Neural progenitor cell (in vitro differentiated cells): ENCODE data around the gene MAST1. TPM values are rescaled to one million over a fixed set of nuclear protein-coding genes. Genes with fewer than 3 reads are reported as not detected.
"Not testable (repeated sequence)": the region's sequence is repeated elsewhere in the genome, so short reads cannot be mapped to it uniquely, and the experiment has no call there.

Experiments
- DNase-seq: peaks from one replicate; pipeline ENCODE4 v3.0.0-alpha.2; 2016; ENCODE audit warnings: low spot score
- H2AFZ ChIP-seq: fragments of 200-600 bp; sonication (generic); replicated peaks from 2 replicates; pipeline ENCODE4 v1.6.1; 2016; ENCODE audit warnings: antibody characterized with exemption
- H3F3A ChIP-seq: fragments of 200-600 bp; sonication (generic); 2 replicates; pipeline ENCODE4 v1.6.1; 2016; ENCODE audit warnings: antibody characterized with exemption, low read depth
- H3K27ac ChIP-seq: fragments of 200-600 bp; sonication (generic); 2 replicates; pipeline ENCODE4 v1.5.1; 2016; ENCODE audit warnings: mild to moderate bottlenecking
- H3K27me3 ChIP-seq: fragments of 200-600 bp; sonication (generic); 2 replicates; pipeline ENCODE4 v1.6.1; 2016; ENCODE audit warnings: mild to moderate bottlenecking, moderate library complexity
- H3K36me3 ChIP-seq: fragments of 200-600 bp; sonication (generic); 2 replicates; pipeline ENCODE4 v1.5.1; 2016
- H3K4me1 ChIP-seq: fragments of 200-600 bp; sonication (generic); 2 replicates; pipeline ENCODE4 v1.6.1; 2016; ENCODE audit warnings: mixed run types
- H3K4me2 ChIP-seq: fragments of 200-600 bp; sonication (generic); 2 replicates; pipeline ENCODE4 v1.6.1; 2016
- H3K4me3 ChIP-seq: fragments of 200-600 bp; sonication (generic); 2 replicates; pipeline ENCODE4 v1.5.1; 2016
- H3K79me2 ChIP-seq: fragments of 200-600 bp; sonication (generic); 2 replicates; pipeline ENCODE4 v1.6.1; 2016; ENCODE audit warnings: low read depth
- H3K9ac ChIP-seq: fragments of 200-600 bp; sonication (generic); 2 replicates; pipeline ENCODE4 v1.6.1; 2016
- H3K9me3 ChIP-seq: fragments of 200-600 bp; sonication (generic); 2 replicates; pipeline ENCODE4 v1.5.1; 2016; ENCODE audit warnings: low read depth
- H4K20me1 ChIP-seq: fragments of 200-600 bp; sonication (generic); 2 replicates; pipeline ENCODE4 v1.6.1; 2016; ENCODE audit warnings: low read depth
- H3K27ac Mint-ChIP-seq: 3 replicates; pipeline ENCODE4 v1.8.0; 2021; ENCODE audit warnings: mixed read lengths
- H3K27me3 Mint-ChIP-seq: 2 replicates; pipeline ENCODE4 v1.8.0; 2022; ENCODE audit warnings: low read depth, mild to moderate bottlenecking, inconsistent platforms, moderate library complexity, mixed read lengths; ENCODE audit not compliant: insufficient read depth
- H3K36me3 Mint-ChIP-seq: 3 replicates; pipeline ENCODE4 v1.8.0; 2021; ENCODE audit warnings: mixed read lengths
- H3K4me1 Mint-ChIP-seq: 3 replicates; pipeline ENCODE4 v1.8.0; 2021; ENCODE audit warnings: mixed read lengths
- H3K4me3 Mint-ChIP-seq: 3 replicates; pipeline ENCODE4 v1.8.0; 2021; ENCODE audit warnings: mild to moderate bottlenecking, moderate library complexity, mixed read lengths
- H3K9me3 Mint-ChIP-seq: 3 replicates; pipeline ENCODE4 v1.8.0; 2020; ENCODE audit warnings: mixed read lengths
- CTCF ChIP-seq: fragments of 200-600 bp; sonication (generic); IDR thresholded peaks from 2 replicates; pipeline ENCODE4 v1.5.1; 2017; ENCODE audit warnings: antibody characterized with exemption, mild to moderate bottlenecking
- EZH2 ChIP-seq: fragments of 200-600 bp; sonication (generic); IDR thresholded peaks from 2 replicates; pipeline ENCODE4 v1.6.1; 2017; ENCODE audit warnings: antibody characterized with exemption, mild to moderate bottlenecking, moderate library complexity
- EZH2phosphoT487 ChIP-seq: fragments of 200-600 bp; sonication (generic); IDR thresholded peaks from 2 replicates; pipeline ENCODE4 v1.6.1; 2017; ENCODE audit warnings: antibody characterized with exemption
- total RNA-seq: library from RNA; depleted of rRNA; stranded (reverse); fragments of >200 nt; gene quantifications from 2 replicates; pipeline ENCODE4 v1.2.3, GENCODE V29; 2015; ENCODE audit warnings: low replicate concordance

MAST1 gene
- total RNA-seq, 1 donor from 2014 or later = 8.3 TPM

DNA sequence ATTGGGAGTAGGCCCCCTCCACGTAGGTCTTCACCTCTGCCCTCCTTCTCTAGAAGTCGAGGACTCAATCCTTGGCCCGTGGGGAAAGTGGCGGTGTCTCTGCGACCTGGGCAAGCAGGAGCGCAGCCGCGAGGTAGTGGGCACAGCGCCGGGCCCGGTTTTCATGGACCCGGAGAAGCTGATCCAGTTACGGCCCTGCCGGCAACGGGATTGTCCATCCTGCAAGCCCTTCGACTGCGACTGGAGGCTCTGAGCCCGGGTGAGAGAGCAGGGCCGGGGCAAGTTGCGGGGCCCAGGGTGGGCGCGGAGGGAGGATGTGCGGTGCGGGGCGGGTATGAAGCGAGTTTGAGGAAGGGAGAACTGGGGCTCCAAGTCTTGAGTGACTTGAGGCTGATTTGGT lies 34.3 kb upstream of the MAST1 start:
- Mint-ChIP-seq H3K27ac (no peak overlapping the region), H3K9me3 (no peaks in the 10 kb centered on the region), H3K27me3 (peaks cover 6% of the 10 kb centered on the region), H3K4me3 (peak overlapping the region; percentile 43), H3K36me3 (peaks cover 9% of the 10 kb centered on the region), H3K4me1 (peaks cover 32% of the 10 kb centered on the region)
- peaks cover 39% of the 10 kb centered on the region for H3K79me2 ChIP-seq
- H2AFZ ChIP-seq = no peak overlapping the region
- no peak overlapping the region for H3K9ac ChIP-seq
- peaks cover 16% of the 10 kb centered on the region for H3F3A ChIP-seq
- H3K36me3 ChIP-seq = no peaks in the 10 kb centered on the region
- DNase-seq = no peak
- H3K9me3 ChIP-seq = no peaks in the 10 kb centered on the region
- H3K4me1 ChIP-seq = peaks cover 11% of the 10 kb centered on the region
- H3K4me2 ChIP-seq = no peak overlapping the region
- peaks cover 12% of the 10 kb centered on the region for H3K27me3 ChIP-seq
- TF ChIP-seq EZH2 (no peak), CTCF (no peak), EZH2phosphoT487 (no peak)
- peaks cover 12% of the 10 kb centered on the region for H4K20me1 ChIP-seq
- no peak overlapping the region for H3K27ac ChIP-seq
- H3K4me3 ChIP-seq = no peak overlapping the region

DNA sequence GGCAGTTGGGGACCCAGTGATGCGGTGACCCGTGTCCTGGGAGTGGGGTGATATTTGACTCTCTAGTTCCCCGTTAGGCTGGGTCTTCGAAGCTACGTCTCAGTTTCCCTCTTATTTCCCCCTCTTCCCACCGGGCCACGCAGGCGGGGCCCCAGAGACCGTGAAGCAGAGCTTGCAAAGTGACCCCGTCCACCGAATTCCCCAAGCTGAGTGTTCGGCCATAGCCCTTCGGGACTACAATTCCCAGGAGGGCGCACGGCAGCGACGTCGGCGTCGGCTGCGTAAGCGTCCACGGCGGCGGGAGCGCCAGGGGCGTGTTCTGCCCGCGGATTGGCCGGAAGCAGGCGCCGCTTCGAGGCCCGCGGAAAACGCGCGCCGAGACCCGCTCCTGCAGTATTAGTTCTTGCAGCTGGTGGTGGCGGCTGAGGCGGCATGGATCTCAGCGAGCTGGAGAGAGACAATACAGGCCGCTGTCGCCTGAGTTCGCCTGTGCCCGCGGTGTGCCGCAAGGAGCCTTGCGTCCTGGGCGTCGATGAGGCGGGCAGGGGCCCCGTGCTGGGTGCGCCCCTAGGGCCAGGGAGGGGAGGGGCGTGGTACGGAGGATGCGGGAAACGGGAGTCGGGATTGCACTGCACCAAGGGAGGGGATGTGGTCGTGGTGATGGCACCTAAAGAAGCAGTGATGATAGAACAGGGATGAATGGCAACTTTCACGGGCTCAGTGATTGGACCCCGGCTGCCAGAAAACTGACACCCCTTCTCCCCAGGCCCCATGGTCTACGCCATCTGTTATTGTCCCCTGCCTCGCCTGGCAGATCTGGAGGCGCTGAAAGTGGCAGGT lies 31.9 kb upstream of the MAST1 start, which contains the start of gene RNASEH2A:
Gene RNASEH2A, plus strand, starts transcription at position 343 of the 840 bp plus-strand sequence. Its CDS starts 90 bp downstream, at position 433.
- Histone ChIP-seq H3K9me3 (no peaks in the 10 kb centered on the region), H3K79me2 (peaks cover 16% of the 10 kb centered on the region), H2AFZ (peak within 1 kb of the TSS; percentile 94), H3K4me3 (peak within 1 kb of the TSS; percentile 74), H3K36me3 (no peaks in the 10 kb centered on the region), H3K4me1 (peaks cover 6% of the 10 kb centered on the region), H3K27ac (no peak within 1 kb of the TSS), H3K4me2 (peak within 1 kb of the TSS; percentile 95), H3K27me3 (peaks cover 12% of the 10 kb centered on the region), H3F3A (peaks cover 10% of the 10 kb centered on the region), H4K20me1 (no peaks in the 10 kb centered on the region), H3K9ac (peak within 1 kb of the TSS; percentile 32)
- peaks cover 8% of the 10 kb centered on the region for H3K27me3 Mint-ChIP-seq
- H3K4me3 Mint-ChIP-seq = peak within 1 kb of the TSS; percentile 95
- peaks cover 12% of the 10 kb centered on the region for H3K36me3 Mint-ChIP-seq
- TF ChIP-seq EZH2 (no peak), EZH2phosphoT487 (no peak), CTCF (peak; percentile 7)
- peak; percentile 97 for DNase-seq
- no peaks in the 10 kb centered on the region for H3K9me3 Mint-ChIP-seq
- H3K4me1 Mint-ChIP-seq = peaks cover 26% of the 10 kb centered on the region
- peak within 1 kb of the TSS; percentile 99 for H3K27ac Mint-ChIP-seq

DNA sequence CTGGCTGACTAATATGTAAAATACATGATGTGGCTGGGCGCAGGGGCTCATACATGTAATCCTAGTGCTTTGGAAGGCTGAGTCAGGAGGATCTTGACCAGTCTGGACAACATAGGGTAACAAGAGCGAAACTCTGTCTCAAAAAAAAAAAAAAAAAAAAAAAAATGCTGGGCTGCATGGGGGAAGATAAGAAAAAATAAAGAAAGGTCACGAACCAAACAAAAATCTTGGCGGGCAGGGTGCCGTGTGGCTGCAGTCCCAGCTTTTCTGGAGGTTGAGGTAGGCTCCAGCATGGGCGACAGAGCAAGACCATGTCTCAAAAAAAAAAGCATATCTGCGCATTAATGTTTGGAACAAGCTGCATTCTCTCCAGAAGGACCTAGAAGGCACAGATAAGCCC lies 23.2 kb upstream of the MAST1 start:
- Histone ChIP-seq H3K9me3 (no peaks in the 10 kb centered on the region), H3K27me3 (no peaks in the 10 kb centered on the region), H3K4me3 (no peak overlapping the region), H3K4me1 (no peaks in the 10 kb centered on the region), H3K4me2 (no peak overlapping the region), H3K9ac (no peak overlapping the region), H3K27ac (no peak overlapping the region), H3K79me2 (no peaks in the 10 kb centered on the region), H2AFZ (no peak overlapping the region), H3F3A (no peaks in the 10 kb centered on the region), H4K20me1 (no peaks in the 10 kb centered on the region), H3K36me3 (no peaks in the 10 kb centered on the region)
- Mint-ChIP-seq H3K36me3 (peaks cover 8% of the 10 kb centered on the region), H3K4me1 (no peaks in the 10 kb centered on the region), H3K27me3 (peaks cover 6% of the 10 kb centered on the region), H3K27ac (no peak overlapping the region), H3K9me3 (no peaks in the 10 kb centered on the region), H3K4me3 (no peak overlapping the region)
- DNase-seq = no peak
- TF ChIP-seq EZH2 = no peak
- TF ChIP-seq EZH2phosphoT487 = no peak
- no peak for TF ChIP-seq CTCF

- not testable (repeated sequence) for DNase-seq, H3K4me1 Mint-ChIP-seq
Measured at GRCh38 chr19:12817188-12817587, 21.1 kb upstream of the MAST1 start.

DNA sequence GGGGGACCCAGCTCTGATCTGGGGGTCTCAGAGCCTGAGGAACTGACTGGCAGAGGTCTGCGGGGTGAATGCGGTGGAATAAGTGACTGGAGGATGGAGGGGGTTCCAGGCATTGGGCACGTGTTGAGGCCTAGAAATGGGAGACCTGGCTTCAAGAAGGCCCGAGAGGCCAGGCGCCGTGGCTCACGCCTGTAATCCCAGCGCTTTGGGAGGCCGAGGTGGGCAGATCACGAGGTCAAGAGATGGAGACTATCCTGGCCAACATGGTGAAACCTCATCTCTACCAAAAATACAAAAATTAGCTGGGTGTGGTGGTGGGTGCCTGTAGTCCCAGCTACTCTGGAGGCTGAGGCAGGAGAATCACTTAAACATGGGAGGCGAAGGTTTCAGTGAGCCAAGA lies 20.5 kb upstream of the MAST1 start:
- not testable (repeated sequence) for H3K27ac Mint-ChIP-seq, H3K9me3 ChIP-seq, H3K27me3 Mint-ChIP-seq, H3K4me3 ChIP-seq, H3K36me3 Mint-ChIP-seq, H3K9ac ChIP-seq, H3F3A ChIP-seq, H3K27me3 ChIP-seq, H3K4me1 ChIP-seq, H3K4me1 Mint-ChIP-seq, H3K36me3 ChIP-seq, DNase-seq, H4K20me1 ChIP-seq, H3K4me3 Mint-ChIP-seq, H3K27ac ChIP-seq, H3K9me3 Mint-ChIP-seq, H3K4me2 ChIP-seq, H2AFZ ChIP-seq, H3K79me2 ChIP-seq

More at GRCh38 chr19:12817188-12817587, 21.1 kb upstream of the MAST1 start:
- not testable (repeated sequence) for H3K79me2 ChIP-seq, H3K9me3 ChIP-seq, H3K27me3 Mint-ChIP-seq, H2AFZ ChIP-seq, H3K4me3 ChIP-seq, H3K9me3 Mint-ChIP-seq, H3K9ac ChIP-seq, H3K36me3 Mint-ChIP-seq, H3K27ac Mint-ChIP-seq, H3K4me1 ChIP-seq, H3K36me3 ChIP-seq, H3K27ac ChIP-seq, H3K27me3 ChIP-seq, H3F3A ChIP-seq, H3K4me3 Mint-ChIP-seq, H3K4me2 ChIP-seq, H4K20me1 ChIP-seq
